GM23248 (cell line): ENCODE measurements around the gene DHODH.
"Not testable (repeated sequence)": the region's sequence is repeated elsewhere in the genome, so short reads cannot be mapped to it uniquely, and the experiment has no call there.

Source experiments
- EZH2 ChIP-seq: fragments of 200-600 bp; sonication (generic); IDR thresholded peaks from 2 replicates; pipeline ENCODE4 v1.6.1; 2018; ENCODE audit warnings: antibody characterized with exemption, mild to moderate bottlenecking; ENCODE audit not compliant: insufficient read depth, poor library complexity, severe bottlenecking
- EZH2phosphoT487 ChIP-seq: fragments of 200-600 bp; sonication (generic); IDR thresholded peaks from 2 replicates; pipeline ENCODE4 v1.6.1; 2018; ENCODE audit warnings: antibody characterized with exemption, moderate library complexity, mild to moderate bottlenecking, low read depth; ENCODE audit not compliant: insufficient read depth

DNA sequence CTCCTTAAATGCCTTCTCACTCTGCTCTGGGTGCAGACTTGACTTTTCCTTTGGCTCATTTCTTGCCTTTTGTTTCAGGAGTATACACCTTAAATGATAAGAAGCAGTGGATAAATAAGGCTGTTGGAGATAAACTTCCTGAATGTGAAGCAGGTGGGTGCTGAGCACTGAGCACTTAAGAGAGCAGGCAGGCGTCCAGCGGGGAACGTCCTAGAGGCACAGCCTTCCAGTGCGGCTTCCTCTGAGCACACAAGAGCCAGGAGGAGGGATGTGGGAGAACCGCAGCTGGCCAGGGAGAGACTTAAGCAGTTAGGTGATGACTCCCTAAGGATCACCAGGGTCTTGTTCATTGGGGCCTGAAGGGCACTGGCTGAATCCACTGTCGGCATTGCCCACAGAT lies 66.5 kb downstream of the DHODH start:
- TF ChIP-seq EZH2, EZH2phosphoT487: not testable (repeated sequence)
